Cardiac muscle cell (in vitro differentiated cells and primary cell): ENCODE data around the gene APBA2. TPM values are rescaled to one million over a fixed set of nuclear protein-coding genes. Genes with fewer than 3 reads are reported as not detected.

Experiments used
- DNase-seq, 2 donors: peaks; one replicate each; pipeline versions ENCODE4 v3.0.0 to v3.0.0-alpha.2; 2010 to 2017; ENCODE audit warnings: low read depth in 1 of 2, low spot score in 1 of 2
- H3K27ac ChIP-seq: fragments of 200-600 bp; sonication (generic); 2 replicates; pipeline ENCODE4 v1.5.1; 2016
- H3K27me3 ChIP-seq: fragments of 200-600 bp; sonication (generic); 2 replicates; pipeline ENCODE4 v1.6.0; 2016; ENCODE audit warnings: control low read depth
- H3K36me3 ChIP-seq: fragments of 200-600 bp; sonication (generic); 2 replicates; pipeline ENCODE4 v1.5.1; 2016; ENCODE audit warnings: control low read depth
- H3K4me1 ChIP-seq: fragments of 200-600 bp; sonication (generic); 2 replicates; pipeline ENCODE4 v1.8.1; 2017; ENCODE audit warnings: low read depth, mild to moderate bottlenecking, mixed run types
- H3K4me3 ChIP-seq: fragments of 200-600 bp; sonication (generic); 2 replicates; pipeline ENCODE4 v1.5.1; 2016; ENCODE audit warnings: mild to moderate bottlenecking
- H3K9me3 ChIP-seq: fragments of 200-600 bp; sonication (generic); 2 replicates; pipeline ENCODE4 v1.5.1; 2017; ENCODE audit warnings: low read depth, mild to moderate bottlenecking, control low read depth
- polyA plus RNA-seq: library from polyadenylated mRNA; unstranded; fragments of >200 nt; fragmentation: Nextera tagmentation; extraction: Ambion mirVana; gene quantifications from 2 replicates; pipeline ENCODE4 v1.2.1, GENCODE V29; 2016
- total RNA-seq: library from RNA; depleted of rRNA; stranded (reverse); fragments of >200 nt; gene quantifications from 2 replicates; pipeline ENCODE4 v1.2.3, GENCODE V29; 2016
- TF ChIP-seq, protein P1 (sequence below): IDR thresholded peaks from 2 replicates; pipeline ENCODE4 v1.5.1; 2012; ENCODE audit warnings: low read depth, mild to moderate bottlenecking, low read length

The APBA2 gene
- total and polyA plus RNA-seq, 2 experiments from 2014 or later: 20.5 to 33.2 TPM

DNA sequence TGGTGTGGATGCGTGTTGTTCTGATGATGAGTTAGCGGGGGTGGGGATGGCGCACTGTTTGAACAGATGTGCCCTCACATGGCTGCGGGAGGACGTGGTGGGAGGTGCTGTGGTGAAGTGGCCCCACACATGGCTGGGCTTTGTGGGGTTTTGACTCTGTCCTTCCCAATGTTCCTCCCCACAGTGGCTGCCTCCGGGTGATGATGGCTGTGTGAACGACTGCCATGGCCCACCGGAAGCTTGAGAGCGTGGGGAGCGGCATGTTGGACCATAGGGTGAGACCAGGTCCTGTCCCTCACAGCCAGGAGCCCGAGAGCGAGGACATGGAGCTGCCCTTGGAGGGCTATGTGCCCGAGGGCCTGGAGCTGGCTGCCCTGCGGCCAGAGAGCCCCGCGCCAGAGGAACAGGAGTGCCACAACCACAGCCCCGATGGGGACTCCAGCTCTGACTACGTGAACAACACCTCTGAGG is 167.9 kb downstream of the APBA2 start:
- TF ChIP-seq, protein P1, sequence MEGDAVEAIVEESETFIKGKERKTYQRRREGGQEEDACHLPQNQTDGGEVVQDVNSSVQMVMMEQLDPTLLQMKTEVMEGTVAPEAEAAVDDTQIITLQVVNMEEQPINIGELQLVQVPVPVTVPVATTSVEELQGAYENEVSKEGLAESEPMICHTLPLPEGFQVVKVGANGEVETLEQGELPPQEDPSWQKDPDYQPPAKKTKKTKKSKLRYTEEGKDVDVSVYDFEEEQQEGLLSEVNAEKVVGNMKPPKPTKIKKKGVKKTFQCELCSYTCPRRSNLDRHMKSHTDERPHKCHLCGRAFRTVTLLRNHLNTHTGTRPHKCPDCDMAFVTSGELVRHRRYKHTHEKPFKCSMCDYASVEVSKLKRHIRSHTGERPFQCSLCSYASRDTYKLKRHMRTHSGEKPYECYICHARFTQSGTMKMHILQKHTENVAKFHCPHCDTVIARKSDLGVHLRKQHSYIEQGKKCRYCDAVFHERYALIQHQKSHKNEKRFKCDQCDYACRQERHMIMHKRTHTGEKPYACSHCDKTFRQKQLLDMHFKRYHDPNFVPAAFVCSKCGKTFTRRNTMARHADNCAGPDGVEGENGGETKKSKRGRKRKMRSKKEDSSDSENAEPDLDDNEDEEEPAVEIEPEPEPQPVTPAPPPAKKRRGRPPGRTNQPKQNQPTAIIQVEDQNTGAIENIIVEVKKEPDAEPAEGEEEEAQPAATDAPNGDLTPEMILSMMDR: no peak
- Histone ChIP-seq H3K36me3 (no peaks in the 10 kb centered on the region), H3K27ac (no peak overlapping the region), H3K27me3 (no peaks in the 10 kb centered on the region), H3K4me3 (no peak overlapping the region), H3K9me3 (no peaks in the 10 kb centered on the region), H3K4me1 (peaks cover 22% of the 10 kb centered on the region)
- no peak for DNase-seq

GRCh38 chr15:29054171-29055045 is 168.6 kb downstream of the APBA2 start:
- no peak for DNase-seq
- Histone ChIP-seq H3K4me3 (no peak overlapping the region), H3K9me3 (no peaks in the 10 kb centered on the region), H3K4me1 (peaks cover 21% of the 10 kb centered on the region), H3K36me3 (no peaks in the 10 kb centered on the region), H3K27me3 (no peaks in the 10 kb centered on the region), H3K27ac (no peak overlapping the region)
- TF ChIP-seq, protein P1: no peak

DNA sequence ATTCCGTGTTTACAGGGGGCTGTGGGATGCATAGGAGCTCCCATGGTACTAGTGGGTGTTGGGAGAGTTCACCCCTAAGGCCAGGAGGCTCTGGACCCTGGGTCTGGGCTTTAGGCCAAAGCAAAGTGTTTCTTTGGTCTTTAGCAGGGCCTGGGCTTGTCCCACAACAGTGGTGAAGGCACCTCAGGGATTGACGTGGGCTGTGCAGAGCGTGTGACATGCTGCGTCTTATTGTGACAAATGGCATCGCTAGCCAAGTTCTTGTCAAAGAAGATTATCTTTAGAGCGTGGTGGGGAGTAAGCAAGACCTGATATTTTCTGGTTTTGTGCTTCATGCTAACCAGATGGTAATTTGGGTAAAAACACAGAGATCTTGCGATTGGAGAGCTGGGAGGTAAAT is 170.1 kb downstream of the APBA2 start:
- Histone ChIP-seq H3K4me1 (peaks cover 6% of the 10 kb centered on the region), H3K27ac (no peak overlapping the region), H3K27me3 (no peaks in the 10 kb centered on the region), H3K4me3 (no peak overlapping the region), H3K36me3 (no peaks in the 10 kb centered on the region), H3K9me3 (no peaks in the 10 kb centered on the region)
- TF ChIP-seq, protein P1: no peak
- no peak for DNase-seq

DNA sequence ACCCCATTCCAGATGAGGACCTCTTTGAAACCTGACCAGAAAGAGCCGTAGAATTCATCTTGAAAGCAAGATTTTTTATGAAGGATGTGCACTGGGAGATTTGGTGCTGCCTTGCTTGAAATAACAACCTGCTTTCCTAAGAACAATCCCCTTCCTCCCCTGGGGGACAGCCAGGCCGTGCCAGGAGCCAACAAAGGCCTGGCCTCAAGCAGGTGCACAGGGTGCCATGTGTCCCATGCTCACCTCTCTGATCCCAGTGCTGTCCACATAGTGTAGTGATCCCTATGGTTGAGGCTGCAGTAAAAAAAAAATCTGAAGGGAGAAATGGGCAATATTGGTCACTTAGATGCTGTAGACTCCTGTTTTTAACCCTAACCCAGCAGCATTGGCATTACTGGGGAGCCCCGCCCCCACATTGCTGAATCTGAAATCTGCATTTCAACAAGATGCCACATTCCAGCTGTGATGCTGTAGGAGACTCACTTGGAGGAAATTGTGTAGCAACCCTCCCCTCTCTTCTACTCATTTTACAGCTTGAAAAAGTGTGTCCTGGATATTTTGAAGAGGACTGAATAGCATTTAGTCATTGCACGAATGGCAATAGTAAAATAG is 171.2 kb downstream of the APBA2 start:
- Histone ChIP-seq H3K27ac (no peak overlapping the region), H3K4me1 (no peaks in the 10 kb centered on the region), H3K4me3 (no peak overlapping the region), H3K27me3 (no peaks in the 10 kb centered on the region), H3K9me3 (no peaks in the 10 kb centered on the region), H3K36me3 (no peaks in the 10 kb centered on the region)
- TF ChIP-seq, protein P1: no peak
- DNase-seq: no peak

DNA sequence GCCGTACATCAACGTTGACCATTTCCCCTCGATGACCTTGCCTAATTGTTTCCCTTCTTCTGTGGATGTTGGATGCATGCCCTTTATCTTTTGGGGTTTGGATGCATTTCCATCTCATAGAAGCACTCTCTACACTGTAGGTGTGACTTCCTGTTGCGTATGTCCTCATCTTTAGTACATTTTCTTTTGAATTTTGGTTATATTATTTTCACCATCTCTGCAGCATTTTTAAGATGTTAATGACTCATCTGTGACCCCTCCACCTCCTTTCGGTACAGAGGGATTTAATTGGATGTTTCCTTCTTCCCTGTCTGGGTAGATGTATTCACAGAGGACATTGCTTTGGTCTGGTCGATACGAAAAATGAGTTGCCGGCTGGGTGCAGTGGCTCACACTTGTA is 172.1 kb downstream of the APBA2 start:
- no peak for DNase-seq
- Histone ChIP-seq H3K27me3 (no peaks in the 10 kb centered on the region), H3K9me3 (no peaks in the 10 kb centered on the region), H3K27ac (no peak overlapping the region), H3K36me3 (no peaks in the 10 kb centered on the region), H3K4me1 (no peaks in the 10 kb centered on the region), H3K4me3 (no peak overlapping the region)
- TF ChIP-seq, protein P1: no peak
